ENCODE data around the gene STARD3.

The STARD3 gene

GRCh38 chr17:39661744-39662541, 25.0 kb downstream of the STARD3 start:
- DNase-seq = no peak

DNA sequence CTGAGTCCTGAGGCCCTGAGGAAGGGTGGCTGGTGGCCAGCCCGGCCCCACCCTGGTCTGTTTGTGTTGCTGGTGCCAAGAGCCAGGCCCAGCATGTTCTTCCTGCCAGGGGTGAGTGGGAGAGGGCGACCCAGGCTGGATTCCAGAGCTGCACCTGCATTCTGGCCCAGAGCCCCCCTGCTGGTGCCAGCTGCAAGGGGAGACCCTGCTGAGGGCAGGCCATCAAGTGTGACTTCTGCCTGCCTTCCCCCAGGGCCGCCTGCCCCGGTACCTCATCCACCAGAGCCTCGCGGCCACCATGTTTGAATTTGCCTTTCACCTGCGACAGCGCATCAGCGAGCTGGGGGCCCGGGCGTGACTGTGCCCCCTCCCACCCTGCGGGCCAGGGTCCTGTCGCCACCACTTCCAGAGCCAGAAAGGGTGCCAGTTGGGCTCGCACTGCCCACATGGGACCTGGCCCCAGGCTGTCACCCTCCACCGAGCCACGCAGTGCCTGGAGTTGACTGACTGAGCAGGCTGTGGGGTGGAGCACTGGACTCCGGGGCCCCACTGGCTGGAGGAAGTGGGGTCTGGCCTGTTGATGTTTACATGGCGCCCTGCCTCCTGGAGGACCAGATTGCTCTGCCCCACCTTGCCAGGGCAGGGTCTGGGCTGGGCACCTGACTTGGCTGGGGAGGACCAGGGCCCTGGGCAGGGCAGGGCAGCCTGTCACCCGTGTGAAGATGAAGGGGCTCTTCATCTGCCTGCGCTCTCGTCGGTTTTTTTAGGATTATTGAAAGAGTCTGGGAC, 25.8 kb downstream of the STARD3 start:
- no peak for DNase-seq

- no peak for DNase-seq
Observed at GRCh38 chr17:39663340-39663687, 26.4 kb downstream of the STARD3 start.

GRCh38 chr17:39663688-39664580, 27.0 kb downstream of the STARD3 start:
- DNase-seq = no peak

DNA sequence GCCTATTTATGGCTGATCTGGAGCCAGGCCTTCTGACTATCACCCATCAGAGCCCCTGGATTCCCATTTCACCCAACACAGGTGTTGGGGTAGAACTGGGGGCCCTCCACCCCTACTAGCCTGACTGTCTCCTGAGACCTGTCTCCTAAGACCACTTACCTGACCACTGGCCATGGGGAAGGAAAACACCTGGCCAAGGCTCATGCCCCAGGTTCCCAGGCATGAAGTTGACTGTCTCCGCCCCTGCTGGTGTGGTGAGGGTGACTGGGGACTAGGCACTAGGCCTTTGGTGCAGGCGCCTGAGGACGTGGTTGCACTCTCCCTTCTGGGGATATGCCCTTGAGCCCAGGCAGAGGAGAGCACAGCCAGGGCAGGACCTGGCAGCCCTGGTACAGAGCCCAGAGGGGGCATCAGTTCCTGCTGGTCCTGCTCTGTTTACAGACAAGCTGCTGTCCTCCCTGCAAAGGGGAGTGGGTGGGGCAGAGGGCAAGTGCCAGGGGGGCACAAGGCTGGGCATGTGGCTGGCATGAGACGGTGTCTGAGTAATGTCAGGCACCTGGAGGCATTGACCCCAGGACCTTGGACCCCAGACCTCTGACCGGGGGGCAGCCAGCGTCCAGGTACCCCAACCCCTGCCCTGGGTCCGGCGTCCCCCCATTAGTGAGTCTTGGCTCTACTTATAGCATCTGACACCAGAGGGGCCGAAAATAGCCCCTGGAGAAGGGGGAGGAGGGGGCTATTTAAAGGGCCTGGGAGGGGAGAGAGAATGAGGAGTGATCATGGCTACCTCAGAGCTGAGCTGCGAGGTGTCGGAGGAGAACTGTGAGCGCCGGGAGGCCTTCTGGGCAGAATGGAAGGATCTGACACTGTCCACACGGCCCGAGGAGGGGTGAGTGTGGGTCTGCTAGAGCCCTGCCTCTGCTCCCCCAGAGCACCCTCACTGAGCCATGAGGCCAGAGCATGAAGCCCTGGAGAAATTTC, 27.9 kb downstream of the STARD3 start, which contains the start of gene TCAP:
Gene TCAP (plus strand): TSS at position 769 of the 981 bp plus-strand sequence. CDS start 11 bp downstream, at position 780.
- no peak for DNase-seq

DNA sequence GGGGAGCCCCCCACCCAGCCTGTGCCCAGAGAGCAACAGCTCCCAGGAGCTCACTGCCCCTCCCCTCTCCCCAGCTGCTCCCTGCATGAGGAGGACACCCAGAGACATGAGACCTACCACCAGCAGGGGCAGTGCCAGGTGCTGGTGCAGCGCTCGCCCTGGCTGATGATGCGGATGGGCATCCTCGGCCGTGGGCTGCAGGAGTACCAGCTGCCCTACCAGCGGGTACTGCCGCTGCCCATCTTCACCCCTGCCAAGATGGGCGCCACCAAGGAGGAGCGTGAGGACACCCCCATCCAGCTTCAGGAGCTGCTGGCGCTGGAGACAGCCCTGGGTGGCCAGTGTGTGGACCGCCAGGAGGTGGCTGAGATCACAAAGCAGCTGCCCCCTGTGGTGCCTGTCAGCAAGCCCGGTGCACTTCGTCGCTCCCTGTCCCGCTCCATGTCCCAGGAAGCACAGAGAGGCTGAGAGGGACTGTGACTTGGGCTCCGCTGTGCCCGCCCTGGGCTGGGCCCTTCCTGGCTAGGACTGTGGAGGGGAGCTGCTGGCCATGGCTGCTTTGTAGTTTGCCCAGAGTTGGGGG, 28.8 kb downstream of the STARD3 start:
- no peak for DNase-seq

DNA sequence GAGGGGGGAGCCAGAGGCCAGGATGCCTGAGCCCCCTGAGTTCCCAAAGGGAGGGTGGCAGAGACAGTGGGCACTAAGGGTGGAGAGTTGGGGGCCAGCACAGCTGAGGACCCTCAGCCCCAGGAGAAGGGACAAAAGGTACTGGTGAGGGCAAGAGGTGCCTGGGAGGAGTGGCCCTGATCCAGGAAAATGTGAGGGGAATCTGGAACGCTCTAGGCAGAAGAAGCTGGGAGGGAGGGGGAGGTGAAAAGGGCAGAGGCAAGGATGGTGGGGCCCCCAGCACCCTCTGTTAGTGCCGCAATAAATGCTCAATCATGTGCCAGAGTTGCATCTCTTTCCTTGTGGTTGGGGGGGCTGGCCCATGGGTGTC, 29.3 kb downstream of the STARD3 start:
- DNase-seq = no peak

GRCh38 chr17:39666601-39667261, 29.8 kb downstream of the STARD3 start:
- DNase-seq = no peak

- DNase-seq = peak; percentile 30
Observed at GRCh38 chr17:39667262-39667944, 30.5 kb downstream of the STARD3 start.

GRCh38 chr17:39667945-39668924, 31.3 kb downstream of the STARD3 start, which contains the start of gene PNMT:
Gene PNMT, plus strand, starts transcription at chr17:39668453. Its CDS starts 23 bp downstream, at chr17:39668476.
- peak; percentile 78 for DNase-seq

DNA sequence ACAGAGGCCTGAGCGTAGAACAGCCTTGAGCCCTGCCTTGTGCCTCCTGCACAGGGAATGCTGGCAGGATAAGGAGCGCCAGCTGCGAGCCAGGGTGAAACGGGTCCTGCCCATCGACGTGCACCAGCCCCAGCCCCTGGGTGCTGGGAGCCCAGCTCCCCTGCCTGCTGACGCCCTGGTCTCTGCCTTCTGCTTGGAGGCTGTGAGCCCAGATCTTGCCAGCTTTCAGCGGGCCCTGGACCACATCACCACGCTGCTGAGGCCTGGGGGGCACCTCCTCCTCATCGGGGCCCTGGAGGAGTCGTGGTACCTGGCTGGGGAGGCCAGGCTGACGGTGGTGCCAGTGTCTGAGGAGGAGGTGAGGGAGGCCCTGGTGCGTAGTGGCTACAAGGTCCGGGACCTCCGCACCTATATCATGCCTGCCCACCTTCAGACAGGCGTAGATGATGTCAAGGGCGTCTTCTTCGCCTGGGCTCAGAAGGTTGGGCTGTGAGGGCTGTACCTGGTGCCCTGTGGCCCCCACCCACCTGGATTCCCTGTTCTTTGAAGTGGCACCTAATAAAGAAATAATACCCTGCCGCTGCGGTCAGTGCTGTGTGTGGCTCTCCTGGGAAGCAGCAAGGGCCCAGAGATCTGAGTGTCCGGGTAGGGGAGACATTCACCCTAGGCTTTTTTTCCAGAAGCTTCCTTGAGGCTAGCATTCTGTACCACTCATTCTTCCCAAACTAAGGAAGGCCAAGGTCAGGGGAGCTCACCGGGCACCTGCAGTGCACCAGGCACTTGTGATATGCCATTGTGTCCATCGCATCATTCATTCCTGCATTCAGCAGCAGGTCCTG, 33.2 kb downstream of the STARD3 start:
- no peak for DNase-seq

DNA sequence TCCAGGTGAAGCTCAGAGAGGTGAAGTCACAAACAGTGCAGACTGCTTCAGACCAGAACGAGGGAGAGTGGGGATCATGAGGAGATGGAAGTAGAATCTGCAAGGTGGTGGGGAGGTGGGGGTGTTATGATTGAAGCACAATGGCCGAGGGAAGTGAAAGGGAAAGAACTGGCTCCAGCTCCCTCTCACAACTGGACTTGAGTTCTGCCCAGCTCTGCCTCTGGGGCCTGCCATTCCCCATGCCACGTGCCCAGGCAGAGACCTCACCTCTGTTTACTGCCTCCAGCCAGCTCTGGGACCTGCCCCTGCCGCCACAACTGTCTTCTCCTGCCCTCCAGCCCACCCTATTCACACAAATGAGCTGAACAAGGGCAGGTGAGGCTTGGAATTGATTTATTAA, 33.8 kb downstream of the STARD3 start:
- no peak for DNase-seq

- DNase-seq = no peak
Observed at GRCh38 chr17:39671651-39672521, 34.9 kb downstream of the STARD3 start.

DNA sequence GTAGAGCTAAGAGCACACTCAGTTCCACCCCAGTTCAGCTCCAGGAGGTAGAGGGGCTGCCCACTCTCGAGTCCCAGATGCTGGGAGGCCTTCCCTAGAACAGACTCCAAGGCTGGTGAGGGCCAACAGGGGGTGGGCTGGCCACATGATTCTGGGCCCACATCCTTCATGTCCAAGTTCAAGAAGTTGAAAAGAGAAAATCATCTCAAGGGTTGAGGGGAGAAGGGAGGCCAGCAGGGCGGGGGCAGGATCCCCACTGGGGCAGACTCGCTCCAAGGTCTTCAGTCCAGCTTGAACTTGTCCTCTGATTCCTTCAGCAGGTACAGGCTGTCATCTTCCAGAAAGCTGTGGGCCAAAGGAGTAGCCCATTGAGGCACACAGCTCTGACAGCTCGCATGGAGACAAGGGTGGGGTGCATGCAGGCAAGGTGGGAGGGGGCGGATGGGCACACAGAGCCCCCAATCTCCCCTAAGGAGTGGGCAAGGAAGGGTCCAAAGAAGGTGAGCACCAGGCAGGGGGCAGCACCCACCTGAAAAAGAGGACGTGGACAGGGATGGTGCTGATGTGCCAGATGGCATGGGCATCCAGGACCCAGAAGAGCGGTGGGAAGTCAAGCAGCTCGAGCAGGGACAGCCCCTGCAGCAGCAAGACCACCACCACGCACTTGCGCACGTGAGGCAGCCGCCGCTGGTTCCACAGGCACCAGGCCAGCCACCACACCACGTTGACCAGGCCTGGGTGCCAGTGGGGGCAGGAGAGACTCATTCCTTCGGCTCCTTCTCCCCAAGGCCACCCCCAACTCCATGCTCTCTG, 35.8 kb downstream of the STARD3 start:
- DNase-seq = no peak

DNA sequence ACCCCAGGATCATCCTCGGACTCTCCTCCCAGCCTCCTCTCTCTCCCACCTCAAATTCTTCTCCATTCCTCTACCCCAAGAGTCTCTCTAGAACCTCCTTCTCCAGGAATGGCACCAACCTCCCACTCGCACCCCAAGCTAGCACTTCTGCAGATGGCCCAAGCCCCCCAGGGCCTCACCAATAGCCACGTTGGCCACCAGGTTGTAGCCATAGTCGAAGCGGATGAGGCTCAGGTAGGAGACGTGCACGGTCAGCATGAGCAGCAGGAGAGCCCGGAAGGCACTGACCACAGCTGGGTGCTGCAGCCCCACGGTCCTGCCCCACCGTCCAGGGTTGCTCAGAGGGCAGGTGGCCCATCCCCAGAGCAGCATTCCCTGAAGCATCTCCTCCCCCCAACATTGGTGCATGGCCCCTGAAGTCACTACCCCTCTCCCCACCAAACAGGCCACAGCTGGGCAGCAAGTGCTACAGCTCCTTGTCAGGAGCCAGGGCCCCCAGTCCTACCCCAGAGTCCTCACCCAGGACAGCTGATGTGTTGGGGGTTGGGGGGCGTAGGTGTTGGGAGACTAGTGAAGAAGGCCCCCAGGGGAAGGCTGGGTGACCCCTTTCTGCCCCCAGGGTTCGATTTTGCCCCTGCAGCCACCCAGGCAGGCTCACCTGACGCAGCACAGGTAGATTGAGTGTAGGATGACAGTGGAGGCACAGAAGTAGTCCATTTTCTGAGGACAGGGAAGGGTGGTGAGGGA, 36.6 kb downstream of the STARD3 start:
- no peak for DNase-seq
